PC-3 (cell line): Measurements from ENCODE around the gene RTP5.

Source experiments
- EZH2 ChIP-seq: fragments of 300-600 bp; sonication (generic); IDR thresholded peaks from one replicate; pipeline ENCODE4 v1.6.1; 2017; ENCODE audit warnings: antibody characterized with exemption, mild to moderate bottlenecking, low read length; ENCODE audit not compliant: unreplicated experiment
- EZH2phosphoT487 ChIP-seq: fragments of 300-600 bp; sonication (generic); IDR thresholded peaks from 2 replicates; pipeline ENCODE4 v1.6.1; 2018; ENCODE audit warnings: mild to moderate bottlenecking, antibody characterized with exemption, low read length, borderline replicate concordance
- TF ChIP-seq, protein P1 (sequence below): fragments of 300-600 bp; sonication (generic); conservative IDR thresholded peaks from 2 replicates; pipeline ENCODE4 v1.5.1; 2017; ENCODE audit warnings: antibody characterized with exemption, low read depth, mild to moderate bottlenecking, low read length

DNA sequence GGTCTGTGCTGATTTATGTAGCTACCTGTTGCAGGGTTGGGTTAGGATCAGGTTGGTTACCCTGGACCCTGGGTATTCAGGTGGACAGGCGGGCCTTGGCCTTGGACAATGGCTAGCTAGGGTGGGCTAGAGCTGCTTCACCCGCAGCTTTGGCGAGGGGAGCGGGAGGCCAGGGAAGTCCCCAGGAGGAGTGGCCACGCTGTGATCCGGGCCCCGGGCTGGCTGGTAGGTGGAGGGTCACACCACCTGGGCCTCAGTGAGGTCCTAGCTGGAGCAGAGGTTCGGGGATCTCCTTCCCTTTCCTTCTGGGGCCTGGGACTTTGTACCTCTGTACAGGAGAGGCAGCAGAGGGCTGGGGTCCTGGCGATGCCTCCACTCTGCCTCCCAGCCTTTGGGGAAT lies 9.8 kb downstream of the RTP5 start:
- TF ChIP-seq, protein P1, sequence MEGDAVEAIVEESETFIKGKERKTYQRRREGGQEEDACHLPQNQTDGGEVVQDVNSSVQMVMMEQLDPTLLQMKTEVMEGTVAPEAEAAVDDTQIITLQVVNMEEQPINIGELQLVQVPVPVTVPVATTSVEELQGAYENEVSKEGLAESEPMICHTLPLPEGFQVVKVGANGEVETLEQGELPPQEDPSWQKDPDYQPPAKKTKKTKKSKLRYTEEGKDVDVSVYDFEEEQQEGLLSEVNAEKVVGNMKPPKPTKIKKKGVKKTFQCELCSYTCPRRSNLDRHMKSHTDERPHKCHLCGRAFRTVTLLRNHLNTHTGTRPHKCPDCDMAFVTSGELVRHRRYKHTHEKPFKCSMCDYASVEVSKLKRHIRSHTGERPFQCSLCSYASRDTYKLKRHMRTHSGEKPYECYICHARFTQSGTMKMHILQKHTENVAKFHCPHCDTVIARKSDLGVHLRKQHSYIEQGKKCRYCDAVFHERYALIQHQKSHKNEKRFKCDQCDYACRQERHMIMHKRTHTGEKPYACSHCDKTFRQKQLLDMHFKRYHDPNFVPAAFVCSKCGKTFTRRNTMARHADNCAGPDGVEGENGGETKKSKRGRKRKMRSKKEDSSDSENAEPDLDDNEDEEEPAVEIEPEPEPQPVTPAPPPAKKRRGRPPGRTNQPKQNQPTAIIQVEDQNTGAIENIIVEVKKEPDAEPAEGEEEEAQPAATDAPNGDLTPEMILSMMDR: no peak
- TF ChIP-seq EZH2 (no peak), EZH2phosphoT487 (no peak)
